Measurements from ENCODE around the gene UBXN4. TPM values are rescaled to one million over a fixed set of nuclear protein-coding genes. Genes with fewer than 3 reads are reported as not detected.
"Not testable (repeated sequence)": the region's sequence is repeated elsewhere in the genome, so short reads cannot be mapped to it uniquely, and the experiment has no call there.

UBXN4 gene
- polyA plus RNA-seq, 4 donors, result 136 to 174 (median 158) TPM

DNA sequence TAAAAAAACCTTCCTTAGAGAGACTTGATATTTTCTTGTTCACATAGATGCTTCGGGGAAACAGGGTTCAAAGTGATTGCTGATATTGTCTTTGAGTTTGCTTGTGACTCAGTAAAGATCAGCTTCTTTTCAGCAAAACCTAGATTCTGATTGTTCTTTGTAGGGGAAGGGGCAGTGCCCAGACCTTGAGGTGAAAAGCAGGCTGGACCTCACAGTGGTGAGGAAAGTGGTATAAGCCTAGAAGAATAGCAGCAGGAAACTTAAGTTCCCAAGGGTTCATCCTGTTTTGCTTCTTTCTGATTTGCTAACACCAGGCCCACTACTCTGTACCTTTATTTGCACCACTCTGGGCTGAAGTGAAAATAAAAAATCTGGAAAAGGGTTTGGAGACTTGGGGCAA is 20.9 kb downstream of the UBXN4 start:
- no peak for DNase-seq (ENCODE audit: low read depth in 4 of 4, low spot score in 3 of 4)

DNA sequence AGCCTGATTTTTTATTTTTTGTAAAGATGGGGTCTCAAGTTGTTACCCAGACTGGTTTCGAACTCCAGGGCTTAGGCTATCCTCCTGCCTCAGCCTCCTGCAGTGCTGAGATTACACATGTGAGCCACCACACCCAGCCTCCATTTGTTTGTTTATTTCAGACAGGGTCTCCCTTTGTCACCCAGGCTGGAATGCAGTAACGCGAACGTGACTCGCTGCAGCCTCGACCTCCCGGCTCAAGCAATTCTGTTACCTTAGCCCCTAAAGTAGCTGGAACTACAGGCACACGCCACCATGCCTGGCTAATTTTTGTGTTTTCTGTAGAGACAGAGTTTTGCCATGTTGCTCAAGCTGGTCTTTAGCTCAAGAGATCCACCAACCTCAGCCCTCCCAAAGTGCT is 27.2 kb downstream of the UBXN4 start:
- no peak for DNase-seq (ENCODE audit: low read depth in 4 of 4, low spot score in 3 of 4)

DNA sequence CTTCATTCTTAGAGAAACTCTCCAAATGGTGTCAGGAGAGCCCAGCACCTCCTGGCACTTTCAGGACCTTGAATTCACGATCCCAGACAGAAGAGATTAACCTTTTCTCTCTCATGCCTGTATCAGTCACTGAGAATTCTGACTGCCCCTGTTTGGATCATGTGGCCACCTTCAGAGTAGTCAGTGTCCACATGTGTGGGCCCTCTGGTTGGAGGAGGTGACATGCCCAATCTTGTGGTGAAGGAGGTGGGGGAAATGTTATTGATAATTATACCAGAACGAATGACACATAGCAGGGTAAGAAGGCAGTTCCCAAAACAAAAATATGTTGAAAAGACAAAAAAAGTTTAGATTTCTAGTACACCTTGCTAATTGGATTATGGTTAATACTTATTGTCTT is 31.7 kb downstream of the UBXN4 start:
- DNase-seq (ENCODE audit: low read depth in 4 of 4, low spot score in 3 of 4), result no peak

DNA sequence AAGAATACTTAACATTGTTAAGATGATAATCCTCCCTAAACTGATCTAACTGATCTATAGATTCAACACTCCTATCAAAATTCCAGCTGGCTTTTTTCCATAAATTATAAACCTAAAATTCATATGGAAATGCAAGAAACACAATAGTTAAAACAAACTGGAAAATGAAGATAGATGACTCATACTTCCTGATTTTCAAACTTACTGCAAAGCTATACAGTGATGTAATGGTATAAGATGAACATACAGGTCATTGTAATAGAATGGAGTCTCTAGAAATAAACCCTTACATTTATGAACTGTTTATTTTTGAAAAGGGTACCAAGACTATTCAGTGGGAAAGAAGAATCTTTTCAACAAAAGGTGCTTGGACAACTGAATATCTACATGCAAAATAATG is 32.3 kb downstream of the UBXN4 start:
- DNase-seq (ENCODE audit: low read depth in 4 of 4, low spot score in 3 of 4), result no peak

DNA sequence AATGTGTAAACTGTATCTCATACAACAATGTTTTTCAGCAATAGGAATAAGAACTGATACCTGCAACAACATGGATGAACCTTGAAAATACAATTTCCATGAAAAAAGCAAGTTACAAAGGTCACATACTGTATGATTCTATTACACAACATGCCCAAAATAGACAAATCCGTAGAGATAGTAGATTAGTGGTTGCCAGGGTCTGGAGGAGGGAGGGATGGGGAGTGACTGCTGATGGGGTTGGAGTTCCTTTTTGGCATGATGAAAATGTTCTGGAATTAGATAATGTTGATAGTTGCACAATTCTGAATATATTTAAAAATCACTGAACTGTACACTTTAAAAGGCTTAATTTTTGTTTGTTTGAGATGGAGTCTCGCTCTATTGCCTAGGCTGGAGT is 33.8 kb downstream of the UBXN4 start:
- no peak for DNase-seq (ENCODE audit: low read depth in 4 of 4, low spot score in 3 of 4)

DNA sequence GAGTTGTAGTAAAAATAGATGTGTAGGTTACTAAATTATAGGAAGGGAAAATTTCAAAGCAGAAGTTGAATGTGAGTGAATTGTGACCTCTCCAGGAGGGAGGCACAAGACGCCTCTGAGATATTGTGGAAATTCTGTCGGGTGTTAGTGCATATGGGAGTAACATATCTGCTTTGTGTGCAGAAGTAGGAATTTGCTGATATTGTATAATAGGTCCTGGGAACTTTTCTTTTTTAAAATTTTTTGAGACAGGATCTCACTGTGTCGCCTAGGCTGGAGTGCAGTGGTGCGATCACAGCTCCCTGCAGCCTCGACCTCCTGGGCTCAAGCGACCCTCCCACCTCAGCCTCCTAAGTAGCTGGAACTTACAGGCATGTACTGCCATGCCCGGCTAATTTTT is 34.7 kb downstream of the UBXN4 start:
- DNase-seq (ENCODE audit: low read depth in 4 of 4, low spot score in 3 of 4), result no peak

DNA sequence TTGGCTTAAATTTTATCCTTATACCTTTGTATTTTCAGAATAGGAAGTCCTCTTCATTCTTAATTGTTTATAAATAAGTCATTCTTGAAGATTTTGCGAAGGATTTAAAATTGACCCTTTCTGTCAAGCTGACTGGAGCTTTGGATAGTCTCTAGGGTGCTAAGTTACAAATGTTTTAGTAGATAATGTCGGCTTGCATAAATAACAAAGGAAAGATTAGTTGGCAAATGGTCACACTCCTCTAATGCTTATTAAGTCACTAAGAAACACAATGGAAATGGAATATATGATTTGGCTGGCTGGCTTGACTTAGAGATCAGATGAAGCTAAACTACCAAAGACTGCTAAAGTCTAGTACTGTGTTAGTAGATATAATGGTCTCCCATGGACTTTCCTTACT is 40.6 kb downstream of the UBXN4 start:
- DNase-seq (ENCODE audit: low read depth in 4 of 4, low spot score in 3 of 4), result no peak

DNA sequence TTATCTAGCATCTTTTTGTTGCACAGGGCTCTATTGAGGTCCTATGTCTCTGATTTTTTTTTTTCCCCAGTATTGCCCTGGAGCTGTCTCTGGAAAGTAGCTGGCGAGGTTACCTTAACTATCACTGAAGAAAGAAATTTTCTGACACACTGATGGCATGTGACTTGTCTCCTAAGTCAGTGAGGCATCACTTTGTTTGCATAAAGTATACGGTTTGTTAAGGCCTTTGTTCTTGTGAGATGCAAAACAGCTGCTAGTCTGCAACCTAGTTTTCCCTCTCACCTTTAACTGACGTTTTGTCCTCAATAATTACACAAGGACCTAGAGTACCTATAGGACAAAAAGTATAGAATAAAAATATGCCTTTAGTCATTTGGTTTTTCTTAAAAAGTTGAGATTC is 41.8 kb downstream of the UBXN4 start:
- no peak for DNase-seq (ENCODE audit: low read depth in 4 of 4, low spot score in 3 of 4)

DNA sequence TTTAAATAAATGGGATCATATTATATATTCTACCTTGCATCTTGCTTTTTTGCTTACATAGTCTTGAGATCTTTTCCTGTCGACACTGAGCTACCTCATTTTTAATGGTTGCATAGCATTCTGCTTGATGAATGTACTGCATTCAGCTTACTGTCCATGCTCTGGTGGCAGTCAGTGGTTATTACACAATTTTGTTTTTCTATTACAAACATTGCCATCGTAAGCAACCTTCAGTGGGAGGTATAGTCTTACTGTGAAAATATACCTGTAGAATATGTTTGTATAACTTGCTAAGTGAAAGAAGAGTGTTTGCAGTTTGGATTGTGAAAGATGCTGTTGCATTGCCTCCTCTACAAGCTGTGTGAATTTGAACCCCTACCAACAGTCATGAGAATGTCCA is 43.4 kb downstream of the UBXN4 start:
- no peak for DNase-seq (ENCODE audit: low read depth in 4 of 4, low spot score in 3 of 4)

DNA sequence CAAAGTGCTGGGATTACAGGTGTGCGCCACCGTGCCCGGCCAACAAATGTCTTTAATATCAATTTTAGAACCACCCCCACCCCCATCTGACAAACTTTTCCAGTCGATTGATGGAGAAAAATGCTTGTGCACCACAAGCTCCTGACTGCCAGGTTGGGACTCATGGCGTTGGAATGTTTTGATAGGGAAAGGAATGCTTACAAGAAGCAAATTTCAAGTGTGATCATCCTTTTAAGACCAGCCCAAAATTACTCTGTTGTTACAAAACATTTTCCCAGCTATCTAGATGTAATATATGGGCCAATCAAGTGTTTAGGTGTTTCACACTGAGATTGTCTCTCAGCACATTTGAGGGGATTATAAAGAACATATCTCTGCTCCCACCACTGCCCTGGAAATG is 45.2 kb downstream of the UBXN4 start:
- no peak for DNase-seq (ENCODE audit: low read depth in 4 of 4, low spot score in 3 of 4)

DNA sequence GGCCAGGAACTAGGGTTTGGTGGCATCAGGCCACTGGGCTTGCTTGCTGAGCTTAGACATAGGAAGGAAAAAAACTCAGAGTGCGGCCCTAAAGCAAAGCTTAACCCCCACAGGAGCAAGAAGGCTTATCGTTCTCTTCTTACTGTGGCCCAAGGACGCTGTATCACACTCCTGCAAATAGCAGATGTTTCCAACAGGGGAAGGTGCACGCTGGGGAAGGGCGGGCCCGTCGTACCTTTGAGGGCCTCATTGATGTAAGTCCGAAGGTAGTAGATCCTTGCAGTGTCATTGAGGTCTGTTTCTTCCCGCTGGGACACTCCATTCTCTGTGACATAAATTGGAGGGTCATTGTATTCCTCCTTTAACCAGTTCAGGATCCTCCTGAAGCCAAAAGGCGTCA is 48.8 kb downstream of the UBXN4 start:
- DNase-seq (ENCODE audit: low read depth in 4 of 4, low spot score in 3 of 4), result no peak

DNA sequence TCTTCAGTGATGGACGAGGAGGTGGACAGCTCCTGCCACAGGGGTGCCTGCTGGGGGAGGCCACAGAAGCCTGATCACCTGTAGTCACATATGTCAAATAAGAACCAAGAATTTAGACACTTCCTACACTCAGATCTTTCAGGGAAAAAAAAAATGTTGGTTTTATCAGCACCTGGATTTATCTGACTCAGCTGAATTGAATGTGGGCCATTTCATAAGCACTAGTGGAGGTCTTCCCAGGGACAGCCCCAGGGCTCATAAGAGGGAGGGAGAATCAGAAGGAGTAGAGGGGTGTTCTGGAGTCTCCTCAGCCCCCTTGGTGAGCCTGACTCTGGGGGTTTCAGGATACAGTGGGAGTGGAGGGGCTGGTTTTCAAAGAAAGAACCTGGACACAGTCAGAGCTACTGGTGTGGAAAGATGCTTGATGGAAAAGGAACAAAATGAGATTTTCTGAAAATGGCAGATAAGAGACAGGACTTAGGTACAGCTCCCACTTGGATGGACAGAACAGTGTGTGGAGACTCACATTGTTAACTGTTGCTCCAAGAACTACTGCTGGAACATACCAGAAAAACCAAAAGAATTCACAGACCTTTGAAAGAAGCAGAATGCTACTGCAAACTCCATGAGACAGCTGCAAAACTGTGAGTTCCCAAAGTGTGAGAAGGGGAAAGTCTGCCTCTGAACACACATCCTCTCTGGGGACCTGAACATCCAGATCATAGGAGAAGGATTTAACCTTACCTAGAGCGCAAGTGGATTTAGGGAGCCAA is 49.9 kb downstream of the UBXN4 start:
- DNase-seq (ENCODE audit: low read depth in 4 of 4, low spot score in 3 of 4), result no peak

DNA sequence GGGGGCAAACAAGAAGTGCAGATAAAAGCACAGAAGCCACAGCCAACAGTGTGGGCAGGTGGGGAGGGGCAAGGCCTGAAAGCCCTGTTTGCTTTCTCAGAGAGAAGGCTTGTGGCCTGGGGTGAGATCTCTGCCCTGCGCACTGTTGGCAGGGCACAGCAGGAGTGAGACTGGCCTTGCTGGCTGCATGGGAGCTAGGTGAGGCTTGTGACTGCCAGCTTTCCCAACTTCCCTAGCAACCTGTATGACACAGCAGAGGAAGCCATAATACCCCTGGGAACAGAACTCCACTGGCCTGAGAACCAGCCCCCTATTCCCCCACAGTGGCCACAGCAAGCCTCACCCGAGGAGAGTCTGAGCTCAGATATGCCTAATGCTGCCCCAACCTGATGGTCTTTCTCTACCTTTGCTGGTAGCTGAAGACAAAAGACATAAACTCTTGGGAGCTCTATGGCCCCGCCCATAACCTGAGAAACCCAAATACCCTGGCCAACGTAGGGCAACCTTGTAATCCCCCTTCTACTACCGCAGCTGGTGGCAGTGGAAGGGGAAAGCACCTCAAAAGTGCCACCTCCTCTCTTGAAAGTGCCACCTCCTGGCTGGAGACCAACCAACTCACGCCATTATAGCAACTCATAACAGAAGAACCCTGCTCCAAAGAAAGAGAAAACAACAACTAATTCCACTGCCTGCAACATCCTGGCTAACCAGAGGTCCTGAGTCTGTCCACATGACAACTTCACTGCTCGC is 50.9 kb downstream of the UBXN4 start:
- no peak for DNase-seq (ENCODE audit: low read depth in 4 of 4, low spot score in 3 of 4)

DNA sequence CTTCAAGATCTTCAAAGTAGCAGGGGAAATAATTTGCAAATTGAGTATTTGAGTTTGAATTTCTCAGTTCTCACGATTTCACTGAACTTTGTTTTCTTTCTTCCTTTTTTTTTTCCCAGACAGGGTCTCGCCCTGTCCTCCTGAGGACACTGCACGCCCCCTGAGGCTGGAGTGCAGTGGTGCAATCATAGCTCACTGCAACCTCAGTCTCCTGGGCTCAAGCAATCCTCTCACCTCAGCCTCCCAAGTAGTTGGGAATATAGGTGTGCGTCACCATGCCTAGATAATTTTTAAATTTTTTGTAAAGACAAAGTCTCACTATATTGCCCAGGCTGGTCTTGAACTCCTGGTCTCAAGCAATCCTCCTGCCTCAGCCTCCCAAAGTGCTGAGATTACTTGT is 54.0 kb downstream of the UBXN4 start:
- DNase-seq (ENCODE audit: low read depth in 4 of 4, low spot score in 3 of 4), result not testable (repeated sequence)

DNA sequence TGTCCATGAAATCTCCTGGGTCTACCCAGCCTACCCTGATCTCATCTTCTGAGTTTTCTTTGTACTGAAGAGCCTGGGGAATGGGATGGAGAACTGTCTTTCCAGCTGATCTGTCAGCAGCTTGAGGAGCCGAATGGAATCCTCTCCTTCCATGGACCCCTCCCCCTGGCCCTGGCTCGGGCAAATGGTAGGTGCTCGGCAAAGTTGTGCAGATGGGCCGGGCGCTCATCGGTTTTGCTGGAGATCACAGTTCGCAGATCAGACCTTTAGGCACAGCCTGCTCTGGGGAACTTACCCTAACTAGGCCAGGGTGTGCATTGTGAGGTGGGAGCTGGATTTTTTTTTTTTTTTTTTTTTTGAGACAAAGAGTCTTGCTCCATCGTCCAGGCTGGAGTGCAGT is 55.0 kb downstream of the UBXN4 start:
- DNase-seq (ENCODE audit: low read depth in 4 of 4, low spot score in 3 of 4), result no peak

DNA sequence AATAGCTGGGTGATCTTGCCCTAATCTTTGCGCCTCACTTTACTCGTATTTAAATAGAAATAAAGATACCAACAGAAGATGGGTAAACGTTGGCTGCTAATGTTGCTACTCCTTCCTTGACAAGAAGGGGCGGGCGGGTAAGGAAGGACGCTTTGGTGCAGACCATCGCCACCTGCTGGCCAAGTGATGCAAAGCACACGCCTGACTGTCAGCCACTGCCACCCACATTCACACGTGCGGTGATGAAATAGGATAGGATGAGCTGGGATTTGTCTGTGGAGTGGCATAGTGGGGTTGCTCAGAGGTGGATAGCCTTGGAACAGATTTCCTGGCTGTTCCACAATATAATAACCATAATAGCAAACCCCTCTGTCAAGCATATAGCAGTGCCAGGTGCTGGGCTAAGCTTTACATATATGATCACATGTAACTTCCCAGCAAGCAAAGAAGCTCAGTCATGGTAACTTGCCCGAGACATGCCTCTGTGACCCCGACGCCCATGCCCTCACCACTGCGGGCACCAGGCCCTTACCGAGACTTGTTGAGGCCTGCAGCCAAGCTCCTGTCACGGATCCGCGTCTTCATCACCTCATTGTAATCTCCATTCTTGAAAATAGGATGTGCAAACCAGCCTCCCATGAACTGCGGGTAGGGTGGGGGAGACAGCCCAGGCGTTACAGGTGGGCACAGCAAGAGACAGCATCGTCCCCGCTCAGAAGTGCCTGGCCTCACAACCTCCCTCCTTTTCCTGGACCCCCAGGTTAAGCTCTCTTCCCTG is 56.0 kb downstream of the UBXN4 start:
- DNase-seq (ENCODE audit: low read depth in 4 of 4, low spot score in 3 of 4), result peak in 3 of 4 donors; percentile 18 to 47 (median 20)

DNA sequence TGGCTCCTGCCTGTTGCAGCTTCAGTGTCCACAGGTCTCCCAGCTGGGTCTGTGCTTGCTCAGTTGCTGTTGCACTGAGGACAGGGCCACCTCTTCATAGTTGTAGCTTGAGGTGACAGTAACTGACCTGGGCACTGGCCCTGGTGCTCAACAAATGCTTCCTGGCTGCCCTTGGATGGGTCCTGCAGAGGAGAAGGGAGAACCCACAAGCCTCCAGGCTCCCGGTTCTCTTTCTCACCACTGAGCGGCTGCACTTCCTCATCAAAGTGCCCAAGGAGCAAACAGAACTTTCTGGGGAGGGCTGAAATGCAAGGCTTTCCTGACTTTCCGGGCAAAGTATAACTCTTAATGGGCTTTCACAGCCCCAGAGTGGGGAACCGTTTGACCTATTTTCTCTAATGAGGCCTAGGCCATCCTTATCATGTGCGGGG is 56.6 kb downstream of the UBXN4 start:
- DNase-seq (ENCODE audit: low read depth in 4 of 4, low spot score in 3 of 4), result no peak

DNA sequence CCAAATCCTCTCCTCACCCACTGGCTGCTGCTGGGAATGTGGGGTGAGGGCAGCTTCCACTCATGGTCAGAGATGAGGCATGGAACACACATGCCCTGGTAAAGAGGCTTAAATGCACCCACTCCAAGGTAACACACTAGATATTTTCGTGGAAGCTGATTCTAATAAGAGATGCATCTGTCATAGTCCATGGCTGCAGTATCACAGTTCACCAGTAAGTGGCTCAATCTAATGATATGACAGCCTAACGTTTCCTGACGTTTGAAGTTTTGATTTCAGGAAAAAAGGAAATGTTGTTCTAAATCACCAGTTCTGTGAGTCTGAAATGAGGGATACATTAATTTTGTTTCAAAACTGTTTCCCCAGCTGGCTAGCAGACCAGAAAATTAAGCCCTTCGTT is 57.1 kb downstream of the UBXN4 start:
- no peak for DNase-seq (ENCODE audit: low read depth in 4 of 4, low spot score in 3 of 4)

DNA sequence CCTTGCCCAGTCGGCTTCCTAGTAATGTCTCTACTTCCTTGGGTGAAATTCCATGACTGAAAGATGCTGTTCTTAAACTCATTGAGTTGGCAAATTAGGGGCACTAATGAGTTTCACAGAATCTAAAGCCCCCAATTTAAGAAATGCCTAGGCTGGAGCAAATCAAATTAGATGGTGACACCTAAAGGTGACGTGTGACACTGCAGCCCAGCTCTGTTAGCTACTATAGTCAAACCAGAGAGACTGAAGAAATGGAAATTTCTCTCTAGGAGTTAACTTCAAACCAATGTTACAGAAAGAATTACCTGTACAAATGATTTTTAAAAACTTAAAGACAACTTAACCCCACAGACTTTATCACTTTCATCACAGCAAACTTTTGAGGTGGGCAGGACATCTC is 58.1 kb downstream of the UBXN4 start:
- no peak for DNase-seq (ENCODE audit: low read depth in 4 of 4, low spot score in 3 of 4)

DNA sequence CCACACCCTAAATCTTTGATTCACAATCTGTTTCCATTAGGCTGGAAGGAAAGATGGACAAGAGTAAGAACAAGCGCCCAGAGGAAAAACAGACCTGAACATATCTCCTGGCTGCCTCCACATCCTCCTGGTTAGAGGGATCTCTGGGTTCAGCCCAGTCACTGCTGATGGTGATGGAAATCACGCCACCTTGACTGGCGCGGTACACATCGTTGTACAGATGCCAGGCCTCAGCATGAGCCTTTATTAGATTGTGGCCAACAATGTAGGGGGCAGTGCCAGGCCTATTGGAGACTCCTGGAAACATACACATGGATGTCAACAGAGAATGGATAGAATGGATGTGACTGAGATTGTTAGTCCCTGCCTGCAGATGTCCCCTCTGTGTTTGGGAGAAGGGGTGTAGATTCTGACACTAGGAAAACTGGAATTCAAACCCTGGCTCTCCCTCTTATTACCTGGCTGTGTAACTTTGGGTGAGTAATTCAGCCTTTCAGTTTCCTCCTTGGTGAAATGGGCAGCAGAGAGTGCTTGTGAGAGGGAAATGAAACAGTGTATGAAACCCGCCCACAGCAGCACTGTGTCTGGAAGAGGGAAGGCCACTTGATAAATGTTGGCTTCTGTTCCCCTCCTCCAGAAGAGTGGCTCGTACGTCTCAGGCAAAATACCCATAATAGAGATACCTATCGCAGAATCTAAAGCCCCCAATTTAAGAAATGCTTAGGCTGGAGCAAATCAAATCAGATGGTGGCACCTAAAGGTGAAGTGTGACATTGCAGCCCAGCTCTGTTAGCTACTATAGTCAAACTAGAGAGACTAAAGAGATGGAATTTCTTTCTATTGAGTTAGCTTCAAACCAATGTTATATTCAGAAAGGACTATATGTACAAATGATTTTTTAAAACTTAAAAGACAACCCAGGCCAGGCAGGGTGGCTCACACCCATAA is 59.1 kb downstream of the UBXN4 start:
- no peak for DNase-seq (ENCODE audit: low read depth in 4 of 4, low spot score in 3 of 4)
